Measurements from ENCODE around the gene PLXNB2.

GRCh38 chr22:50289942-50290630 lies 17.4 kb downstream of the PLXNB2 start:
- TF ChIP-seq CTCF (IDR thresholded peaks at IDR 0.05 in 4 of 5, conservative IDR thresholded peaks at IDR 0.05 in 1 of 5) (no peak), POLR2A (IDR thresholded peaks at IDR 0.05) (no peak)

Measured in gastrocnemius medialis (tissue), 4 donors.